ENCODE results near the gene SHLD2.
"Not testable (repeated sequence)": the region's sequence is repeated elsewhere in the genome, so short reads cannot be mapped to it uniquely, and the experiment has no call there.

- TF ChIP-seq CTCF (conservative IDR thresholded peaks at IDR 0.05; ENCODE audit: low read length); EZH2phosphoT487 (IDR thresholded peaks at IDR 0.05; ENCODE audit: borderline replicate concordance, low read depth, low read length): not testable (repeated sequence)
Measured at GRCh38 chr10:87171670-87172069, 76.7 kb downstream of the SHLD2 start.

Data from OCI-LY7 (cell line).